ENCODE measurements around the gene EGFL8. TPM values are rescaled to one million over a fixed set of nuclear protein-coding genes. Genes with fewer than 3 reads are reported as not detected.
"Not testable (repeated sequence)": the region's sequence is repeated elsewhere in the genome, so short reads cannot be mapped to it uniquely, and the experiment has no call there.

Gene EGFL8
- total RNA-seq, 4 donors from 2014 or later, result 108 to 388 (median 270) TPM

- Histone ChIP-seq H3K9me3 (no peaks in the 10 kb centered on the region), H3K4me1 (peaks cover 0 to 29% (median 18%) of the 10 kb centered on the region in 4 donors), H3K4me3 (no peak overlapping the region), H3K27ac (no peak overlapping the region), H3K27me3 (no peaks in the 10 kb centered on the region), H3K36me3 (no peaks in the 10 kb centered on the region)
- TF ChIP-seq EP300 (IDR thresholded peaks at IDR 0.05) (no peak), POLR2A (IDR thresholded peaks at IDR 0.05) (no peak), CTCF (IDR thresholded peaks at IDR 0.05) (no peak)
- no peak for DNase-seq (ENCODE audit: low spot score in 2 of 2)
These were observed 32.3 kb upstream of the EGFL8 start for GRCh38 chr6:32132110-32132509.

GRCh38 chr6:32133786-32134185 is 30.6 kb upstream of the EGFL8 start:
- H3K36me3 ChIP-seq, result no peaks in the 10 kb centered on the region
- DNase-seq (ENCODE audit: low spot score in 2 of 2), result no peak
- 82 to 83% methylated on average over 4 of the region's 4 CpGs for WGBS, 2 donors
- no peak overlapping the region for H3K4me3 ChIP-seq
- no peak overlapping the region for H3K27ac ChIP-seq
- TF ChIP-seq POLR2A (IDR thresholded peaks at IDR 0.05), result no peak
- no peak for TF ChIP-seq CTCF (IDR thresholded peaks at IDR 0.05)
- no peak for TF ChIP-seq EP300 (IDR thresholded peaks at IDR 0.05)
- peaks cover 0 to 17% (median 9%) of the 10 kb centered on the region in 4 donors for H3K4me1 ChIP-seq
- H3K27me3 ChIP-seq, result no peaks in the 10 kb centered on the region
- no peaks in the 10 kb centered on the region for H3K9me3 ChIP-seq

- no peaks in the 10 kb centered on the region for H3K36me3 ChIP-seq
These were observed 26.9 kb upstream of the EGFL8 start for GRCh38 chr6:32137454-32137853.

GRCh38 chr6:32139590-32139989 is 24.8 kb upstream of the EGFL8 start:
- Histone ChIP-seq H3K27ac (no peak overlapping the region), H3K4me3 (no peak overlapping the region), H3K27me3 (no peaks in the 10 kb centered on the region), H3K36me3 (no peaks in the 10 kb centered on the region), H3K4me1 (peaks cover 0 to 3% (median 0%) of the 10 kb centered on the region in 4 donors), H3K9me3 (no peaks in the 10 kb centered on the region)
- WGBS, 2 donors, result 54 to 60% methylated on average over 5 of the region's 5 CpGs
- no peak for TF ChIP-seq EP300 (IDR thresholded peaks at IDR 0.05)
- TF ChIP-seq POLR2A (IDR thresholded peaks at IDR 0.05), result no peak
- TF ChIP-seq CTCF (IDR thresholded peaks at IDR 0.05), result no peak
- DNase-seq (ENCODE audit: low spot score in 2 of 2), result no peak

More at GRCh38 chr6:32137454-32137853, 26.9 kb upstream of the EGFL8 start:
- no peak overlapping the region for H3K4me3 ChIP-seq
- no peaks in the 10 kb centered on the region for H3K9me3 ChIP-seq
- no peaks in the 10 kb centered on the region for H3K27me3 ChIP-seq
- TF ChIP-seq CTCF (IDR thresholded peaks at IDR 0.05) (no peak), EP300 (IDR thresholded peaks at IDR 0.05) (no peak), POLR2A (IDR thresholded peaks at IDR 0.05) (no peak)
- H3K4me1 ChIP-seq, result peaks cover 0 to 3% (median 0%) of the 10 kb centered on the region in 4 donors
- no peak for DNase-seq (ENCODE audit: low spot score in 2 of 2)
- no peak overlapping the region for H3K27ac ChIP-seq

GRCh38 chr6:32140420-32141046 is 23.9 kb upstream of the EGFL8 start:
- Histone ChIP-seq H3K4me3 (no peak overlapping the region), H3K27me3 (no peaks in the 10 kb centered on the region), H3K4me1 (peaks cover 0 to 3% (median 0%) of the 10 kb centered on the region in 4 donors), H3K9me3 (no peaks in the 10 kb centered on the region), H3K27ac (no peak overlapping the region), H3K36me3 (no peaks in the 10 kb centered on the region)
- TF ChIP-seq CTCF (IDR thresholded peaks at IDR 0.05), result no peak
- TF ChIP-seq EP300 (IDR thresholded peaks at IDR 0.05), result no peak
- no peak for TF ChIP-seq POLR2A (IDR thresholded peaks at IDR 0.05)
- DNase-seq (ENCODE audit: low spot score in 2 of 2), result no peak
- 80 to 82% methylated on average over 5 of the region's 5 CpGs for WGBS, 2 donors

- H3K4me3 ChIP-seq; H3K27ac ChIP-seq; H3K9me3 ChIP-seq; H3K4me1 ChIP-seq; H3K27me3 ChIP-seq; H3K36me3 ChIP-seq; DNase-seq (ENCODE audit: low spot score in 2 of 2): not testable (repeated sequence)
- 69 to 84% methylated on average over 7 of the region's 7 CpGs for WGBS, 2 donors
These were observed 20.2 kb upstream of the EGFL8 start for GRCh38 chr6:32144238-32144637.

Measured in tibial nerve (tissue), 4 donors.